Upper lobe of left lung (tissue), 4 donors: Measurements from ENCODE around the gene PLXNB3.

ENCODE experiments used
- CTCF ChIP-seq, 6 experiments: fragments of 450-650 bp in 4 of 6; fragments of 200-600 bp in 2 of 6; sonication (generic) in 2 of 6; IDR thresholded peaks; one replicate each; pipeline ENCODE4 v1.5.1; 2016 to 2019; ENCODE audit warnings: antibody characterized with exemption in 6 of 6
- POLR2A ChIP-seq, 4 donors: fragments of 450-650 bp; IDR thresholded peaks; one replicate each; pipeline ENCODE4 v1.5.1; 2016 to 2017; ENCODE audit warnings: antibody characterized with exemption in 4 of 4, mild to moderate bottlenecking in 2 of 4

- TF ChIP-seq POLR2A (IDR thresholded peaks at IDR 0.05) = no peak
- TF ChIP-seq CTCF (IDR thresholded peaks at IDR 0.05) = no peak
Observed at GRCh38 chrX:153769158-153769864, 5.3 kb downstream of the PLXNB3 start.
